Omental fat pad (tissue), 4 donors: Measurements from ENCODE around the gene PLCB2. TPM values are rescaled to one million over a fixed set of nuclear protein-coding genes. Genes with fewer than 3 reads are reported as not detected.

Experiments used
- ATAC-seq: fragments of 150-250 bp; one replicate; pipeline ENCODE4 v1.9.1; 2016; ENCODE audit warnings: mild to moderate bottlenecking, moderate library complexity; ENCODE audit not compliant: low FRiP score
- DNase-seq: peaks from one replicate; pipeline ENCODE4 v3.0.0-alpha.2; 2019; ENCODE audit warnings: low spot score
- CTCF ChIP-seq, 3 donors: fragments of 450-650 bp; IDR thresholded peaks; one replicate each; pipeline ENCODE4 v1.5.1; 2016 to 2017; ENCODE audit warnings: antibody characterized with exemption in 3 of 3, mild to moderate bottlenecking in 3 of 3, moderate library complexity in 2 of 3
- total RNA-seq, 4 donors: library from RNA; depleted of rRNA; stranded (reverse); fragments of >200 nt; gene quantifications; one replicate each; pipeline ENCODE4 v1.1.0, GENCODE V29; 2016

Gene PLCB2
- total RNA-seq, 4 donors from 2014 or later: 12.0 to 35.1 (median 25.0) TPM

GRCh38 chr15:40250304-40250656, 57.5 kb downstream of the PLCB2 start:
- DNase-seq (no peak), ATAC-seq (no peak)
- TF ChIP-seq CTCF (IDR thresholded peaks at IDR 0.05): no peak

- TF ChIP-seq CTCF (IDR thresholded peaks at IDR 0.05): no peak
- DNase-seq (no peak), ATAC-seq (no peak)
Observed at GRCh38 chr15:40249477-40250303, 58.0 kb downstream of the PLCB2 start.

- no peak for DNase-seq
- TF ChIP-seq CTCF (IDR thresholded peaks at IDR 0.05): no peak
- ATAC-seq: no peak
Observed at GRCh38 chr15:40248006-40248783, 59.5 kb downstream of the PLCB2 start.

GRCh38 chr15:40247406-40247971, 60.2 kb downstream of the PLCB2 start:
- DNase-seq: no peak
- TF ChIP-seq CTCF (IDR thresholded peaks at IDR 0.05): no peak
- ATAC-seq: no peak

GRCh38 chr15:40246496-40247280, 61.0 kb downstream of the PLCB2 start:
- DNase-seq (no peak), ATAC-seq (no peak)
- TF ChIP-seq CTCF (IDR thresholded peaks at IDR 0.05): no peak

DNA sequence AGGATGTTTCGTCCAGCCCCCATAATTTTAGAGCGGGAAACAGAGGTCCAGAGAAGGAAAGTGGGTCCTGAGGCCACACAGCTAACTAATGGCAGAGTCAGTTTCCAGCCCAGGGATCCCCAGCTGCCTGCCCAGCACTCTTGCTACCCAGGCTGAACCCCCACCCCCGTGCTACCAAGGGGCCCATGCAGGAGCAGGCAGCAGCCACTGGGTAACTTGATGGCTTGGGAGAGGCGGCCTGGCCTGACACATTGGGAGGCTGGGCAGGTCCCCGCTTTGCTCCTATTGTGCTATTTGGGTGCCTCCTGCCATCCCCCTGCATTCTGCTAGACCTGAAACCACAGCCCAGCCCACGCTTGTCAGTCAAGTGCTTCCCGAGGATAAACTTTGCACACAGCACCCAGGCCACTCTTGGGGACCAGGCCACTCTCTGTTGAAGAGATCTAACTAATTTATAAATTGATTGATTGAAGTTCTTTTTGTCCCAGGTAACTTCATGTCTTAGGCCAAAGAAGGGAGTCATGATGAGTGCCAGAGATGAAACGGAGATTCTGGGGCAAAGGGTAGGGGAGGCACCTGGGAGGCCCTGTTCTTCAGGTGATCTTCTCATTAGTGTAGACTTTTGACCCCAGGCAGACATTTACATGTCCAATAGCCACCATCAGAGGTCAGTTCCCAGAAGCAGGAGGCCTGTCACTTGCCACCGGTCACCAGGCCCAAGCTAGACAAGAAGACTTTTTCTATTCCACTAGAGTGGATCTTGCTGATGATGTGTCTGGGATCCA, 61.9 kb downstream of the PLCB2 start:
- no peak for TF ChIP-seq CTCF (IDR thresholded peaks at IDR 0.05)
- peak; percentile 8 for DNase-seq
- ATAC-seq: no peak
